ENCODE measurements around the gene FBXW4. TPM values are rescaled to one million over a fixed set of nuclear protein-coding genes. Genes with fewer than 3 reads are reported as not detected.
"Not testable (repeated sequence)": the region's sequence is repeated elsewhere in the genome, so short reads cannot be mapped to it uniquely, and the experiment has no call there.

Gene FBXW4
- total and polyA plus RNA-seq, 7 experiments from 2014 or later, result 6.1 to 105 (median 73.2) TPM

- Mint-ChIP-seq H3K27me3 (no peaks in the 10 kb centered on the region), H3K9me3 (no peaks in the 10 kb centered on the region), H3K4me1 (peaks cover 0 to 8% (median 0%) of the 10 kb centered on the region in 7 donors), H3K36me3 (peaks cover 0 to 26% (median 0%) of the 10 kb centered on the region in 5 donors), H3K27ac (peak overlapping the region in 6 of 9 donors; percentile 3 to 69 (median 43)), H3K4me3 (no peak overlapping the region)
- DNase-seq (no peak), ATAC-seq (no peak)
- POLR2A ChIA-PET, result interaction anchor here (1.3 kb wide), 1 partner anchor 19 kb away, joined by 3 read pairs; the partner anchor contains the start of genes DPCD and POLL
- no peaks in the 10 kb centered on the region for H3K9me3 ChIP-seq (ENCODE audit: control insufficient read depth in 2 of 3, low read length in 3 of 3)
- no peak overlapping the region for H3K27ac ChIP-seq (ENCODE audit: low read depth, low read length)
- H3K4me3 ChIP-seq (ENCODE audit: low read length), result no peak overlapping the region
- intact Hi-C loops (cut with micrococcal nuclease), result no loop called here
- H3K4me1 ChIP-seq (ENCODE audit: control insufficient read depth in 2 of 2, insufficient read depth in 2 of 2, low read length in 2 of 2), result no peaks in the 10 kb centered on the region
- H3K36me3 ChIP-seq (ENCODE audit: control insufficient read depth in 2 of 3, insufficient read depth in 3 of 3, low read length in 3 of 3), result peaks cover 7 to 68% (median 18%) of the 10 kb centered on the region in 3 experiments
- no peaks in the 10 kb centered on the region for H3K27me3 ChIP-seq (ENCODE audit: control insufficient read depth in 2 of 2, insufficient read depth in 2 of 2, low read length in 2 of 2)
- CTCF ChIA-PET, result no interaction called here
Measured at GRCh38 chr10:101607124-101607523, 87.8 kb downstream of the FBXW4 start.

- Mint-ChIP-seq H3K4me1 (peaks cover 0 to 3% (median 0%) of the 10 kb centered on the region in 7 donors), H3K4me3 (no peak overlapping the region), H3K36me3 (peaks cover 0 to 14% (median 0%) of the 10 kb centered on the region in 5 donors), H3K27ac (peak overlapping the region in 4 of 9 donors; percentile 12 to 81 (median 48)), H3K9me3 (no peaks in the 10 kb centered on the region), H3K27me3 (no peaks in the 10 kb centered on the region)
- no peaks in the 10 kb centered on the region for H3K4me1 ChIP-seq (ENCODE audit: control insufficient read depth in 2 of 2, insufficient read depth in 2 of 2, low read length in 2 of 2)
- H3K4me3 ChIP-seq (ENCODE audit: low read length), result no peak overlapping the region
- H3K27ac ChIP-seq (ENCODE audit: low read depth, low read length), result no peak overlapping the region
- POLR2A ChIA-PET, result interaction anchor here (0.6 kb wide), 1 partner anchor 419 kb away, joined by 3 read pairs; no protein-coding TSS in a partner anchor
- H3K27me3 ChIP-seq (ENCODE audit: control insufficient read depth in 2 of 2, insufficient read depth in 2 of 2, low read length in 2 of 2), result no peaks in the 10 kb centered on the region
- peaks cover 0 to 26% (median 0%) of the 10 kb centered on the region in 3 experiments for H3K36me3 ChIP-seq (ENCODE audit: control insufficient read depth in 2 of 3, insufficient read depth in 3 of 3, low read length in 3 of 3)
- CTCF ChIA-PET, result interaction anchor here (0.7 to 4.0 kb wide), 4 partner anchors 12 to 179 kb away, joined by 3 to 13 read pairs (median 4); no protein-coding TSS in a partner anchor
- DNase-seq, result peak; percentile 20 to 80 (median 45)
- no peaks in the 10 kb centered on the region for H3K9me3 ChIP-seq (ENCODE audit: control insufficient read depth in 2 of 3, low read length in 3 of 3)
- peak; percentile 86 for ATAC-seq
- intact Hi-C loops (cut with micrococcal nuclease), result loop anchor here (1.0 to 5.0 kb wide), 2 partner anchors 178 to 469 kb away; no protein-coding TSS in a partner anchor
Measured at GRCh38 chr10:101602761-101603398, 92.1 kb downstream of the FBXW4 start.

GRCh38 chr10:101601541-101601940 is 93.4 kb downstream of the FBXW4 start:
- intact Hi-C loops (cut with micrococcal nuclease), result loop anchor here in 1 of 2 donors (5.0 kb wide), 1 partner anchor 471 kb away; no protein-coding TSS in a partner anchor
- Histone ChIP-seq H3K4me3 (ENCODE audit: low read length) (no peak overlapping the region), H3K27me3 (ENCODE audit: control insufficient read depth in 2 of 2, insufficient read depth in 2 of 2, low read length in 2 of 2) (no peaks in the 10 kb centered on the region), H3K36me3 (ENCODE audit: control insufficient read depth in 2 of 3, insufficient read depth in 3 of 3, low read length in 3 of 3) (peaks cover 0 to 12% (median 0%) of the 10 kb centered on the region in 3 experiments), H3K9me3 (ENCODE audit: control insufficient read depth in 2 of 3, low read length in 3 of 3) (no peaks in the 10 kb centered on the region), H3K4me1 (ENCODE audit: control insufficient read depth in 2 of 2, insufficient read depth in 2 of 2, low read length in 2 of 2) (no peaks in the 10 kb centered on the region), H3K27ac (ENCODE audit: low read depth, low read length) (no peak overlapping the region)
- Mint-ChIP-seq H3K36me3 (peaks cover 0 to 8% (median 0%) of the 10 kb centered on the region in 5 donors), H3K27ac (peak overlapping the region in 3 of 9 donors; percentile 24 to 76 (median 71)), H3K4me3 (no peak overlapping the region), H3K4me1 (peaks cover 0 to 3% (median 0%) of the 10 kb centered on the region in 7 donors), H3K27me3 (no peaks in the 10 kb centered on the region), H3K9me3 (no peaks in the 10 kb centered on the region)
- ChIA-PET CTCF (interaction anchor here (0.5 to 4.0 kb wide), 2 partner anchors 180 to 251 kb away, joined by 4 to 13 read pairs; no protein-coding TSS in a partner anchor), POLR2A (interaction anchor here (1.2 kb wide), 1 partner anchor 13 kb away, joined by 3 read pairs; the partner anchor contains the start of genes DPCD and POLL)
- ATAC-seq (no peak), DNase-seq (no peak)

- no peak overlapping the region for H3K4me3 ChIP-seq (ENCODE audit: low read length)
- ChIA-PET CTCF (no interaction called here), POLR2A (no interaction called here)
- H3K9me3 ChIP-seq (ENCODE audit: control insufficient read depth in 2 of 3, low read length in 3 of 3), result no peaks in the 10 kb centered on the region
- DNase-seq (no peak), ATAC-seq (no peak)
- H3K36me3 ChIP-seq (ENCODE audit: control insufficient read depth in 2 of 3, insufficient read depth in 3 of 3, low read length in 3 of 3), result no peaks in the 10 kb centered on the region
- Mint-ChIP-seq H3K9me3 (peaks cover 0 to 4% (median 0%) of the 10 kb centered on the region in 11 donors), H3K36me3 (no peaks in the 10 kb centered on the region), H3K4me1 (peaks cover 0 to 3% (median 0%) of the 10 kb centered on the region in 7 donors), H3K4me3 (no peak overlapping the region), H3K27ac (no peak overlapping the region), H3K27me3 (no peaks in the 10 kb centered on the region)
- intact Hi-C loops (cut with micrococcal nuclease), result no loop called here
- no peaks in the 10 kb centered on the region for H3K27me3 ChIP-seq (ENCODE audit: control insufficient read depth in 2 of 2, insufficient read depth in 2 of 2, low read length in 2 of 2)
- no peak overlapping the region for H3K27ac ChIP-seq (ENCODE audit: low read depth, low read length)
- H3K4me1 ChIP-seq (ENCODE audit: control insufficient read depth in 2 of 2, insufficient read depth in 2 of 2, low read length in 2 of 2), result no peaks in the 10 kb centered on the region
Measured at GRCh38 chr10:101597091-101597900, 97.7 kb downstream of the FBXW4 start.

- intact Hi-C loops (cut with micrococcal nuclease), result no loop called here
- H3K4me1 Mint-ChIP-seq, result peaks cover 0 to 3% (median 0%) of the 10 kb centered on the region in 7 donors
- Histone ChIP-seq H3K27ac (ENCODE audit: low read depth, low read length) (no peak overlapping the region), H3K4me1 (ENCODE audit: control insufficient read depth in 2 of 2, insufficient read depth in 2 of 2, low read length in 2 of 2) (no peaks in the 10 kb centered on the region), H3K4me3 (ENCODE audit: low read length) (no peak overlapping the region), H3K27me3 (ENCODE audit: control insufficient read depth in 2 of 2, insufficient read depth in 2 of 2, low read length in 2 of 2) (no peaks in the 10 kb centered on the region), H3K36me3 (ENCODE audit: control insufficient read depth in 2 of 3, insufficient read depth in 3 of 3, low read length in 3 of 3) (no peaks in the 10 kb centered on the region), H3K9me3 (ENCODE audit: control insufficient read depth in 2 of 3, low read length in 3 of 3) (no peaks in the 10 kb centered on the region)
- ChIA-PET CTCF (no interaction called here), POLR2A (interaction anchor here (0.8 kb wide), 1 partner anchor 11 kb away, joined by 3 read pairs; no protein-coding TSS in a partner anchor)
- H3K4me3 Mint-ChIP-seq, result no peak overlapping the region
- no peaks in the 10 kb centered on the region for H3K36me3 Mint-ChIP-seq
- no peaks in the 10 kb centered on the region for H3K27me3 Mint-ChIP-seq
- ATAC-seq (no peak), DNase-seq (no peak)
- H3K27ac Mint-ChIP-seq, result no peak overlapping the region
- H3K9me3 Mint-ChIP-seq, result peaks cover 0 to 4% (median 0%) of the 10 kb centered on the region in 11 donors
Measured at GRCh38 chr10:101595591-101596433, 99.2 kb downstream of the FBXW4 start.

GRCh38 chr10:101593331-101593730 is 101.6 kb downstream of the FBXW4 start:
- DNase-seq; H3K4me3 ChIP-seq (ENCODE audit: low read length); H3K27ac Mint-ChIP-seq; H3K27ac ChIP-seq (ENCODE audit: low read depth, low read length); H3K9me3 ChIP-seq (ENCODE audit: control insufficient read depth in 2 of 3, low read length in 3 of 3); intact Hi-C loops (cut with micrococcal nuclease); H3K36me3 Mint-ChIP-seq; H3K36me3 ChIP-seq (ENCODE audit: control insufficient read depth in 2 of 3, insufficient read depth in 3 of 3, low read length in 3 of 3); CTCF ChIA-PET; POLR2A ChIA-PET; H3K9me3 Mint-ChIP-seq; H3K4me1 ChIP-seq (ENCODE audit: control insufficient read depth in 2 of 2, insufficient read depth in 2 of 2, low read length in 2 of 2); H3K27me3 Mint-ChIP-seq; H3K4me3 Mint-ChIP-seq; H3K27me3 ChIP-seq (ENCODE audit: control insufficient read depth in 2 of 2, insufficient read depth in 2 of 2, low read length in 2 of 2): not testable (repeated sequence)
- H3K4me1 Mint-ChIP-seq, result peaks cover 0 to 11% (median 4%) of the 10 kb centered on the region in 7 donors
- ATAC-seq, result peak; percentile 54
